Glutamatergic neuron (in vitro differentiated cells): ENCODE data around the gene PPP4R3A. TPM values are rescaled to one million over a fixed set of nuclear protein-coding genes. Genes with fewer than 3 reads are reported as not detected.
"Not testable (repeated sequence)": the region's sequence is repeated elsewhere in the genome, so short reads cannot be mapped to it uniquely, and the experiment has no call there.

Source experiments
- DNase-seq: peaks from one replicate; pipeline ENCODE4 v3.0.0; 2022
- H3K27ac Mint-ChIP-seq: one replicate; pipeline ENCODE4 v1.8.0; 2020; ENCODE audit warnings: mild to moderate bottlenecking, mixed read lengths, inconsistent platforms; ENCODE audit not compliant: unreplicated experiment
- H3K27me3 Mint-ChIP-seq: one replicate; pipeline ENCODE4 v1.8.0; 2020; ENCODE audit warnings: mild to moderate bottlenecking, moderate library complexity, mixed read lengths, inconsistent platforms; ENCODE audit not compliant: unreplicated experiment
- H3K36me3 Mint-ChIP-seq: one replicate; pipeline ENCODE4 v1.8.0; 2020; ENCODE audit warnings: mild to moderate bottlenecking, mixed read lengths, inconsistent platforms; ENCODE audit not compliant: unreplicated experiment
- H3K4me1 Mint-ChIP-seq: one replicate; pipeline ENCODE4 v1.8.0; 2020; ENCODE audit warnings: mild to moderate bottlenecking, low read depth, mixed read lengths, inconsistent platforms; ENCODE audit not compliant: unreplicated experiment
- H3K4me3 Mint-ChIP-seq: one replicate; pipeline ENCODE4 v1.8.0; 2020; ENCODE audit warnings: mild to moderate bottlenecking, mixed read lengths, inconsistent platforms; ENCODE audit not compliant: unreplicated experiment
- H3K9me3 Mint-ChIP-seq: one replicate; pipeline ENCODE4 v1.8.0; 2020; ENCODE audit warnings: mild to moderate bottlenecking, moderate library complexity, mixed read lengths, inconsistent platforms; ENCODE audit not compliant: unreplicated experiment
- CTCF ChIP-seq: fragments of 200-600 bp; sonication (generic); IDR thresholded peaks from one replicate; pipeline ENCODE4 v1.5.0; 2021; ENCODE audit not compliant: partially characterized antibody, unreplicated experiment
- total RNA-seq: library from RNA; stranded (reverse); fragmentation: NEBNext Ultra II Directional; extraction: Animal tissue kit (Norgen Biotek cat#: 25700); gene quantifications from one replicate; pipeline ENCODE4 v1.2.1, GENCODE V29; 2021; ENCODE audit not compliant: unreplicated experiment

PPP4R3A gene
- total RNA-seq, 1 donor from 2014 or later: 99.4 TPM

DNA sequence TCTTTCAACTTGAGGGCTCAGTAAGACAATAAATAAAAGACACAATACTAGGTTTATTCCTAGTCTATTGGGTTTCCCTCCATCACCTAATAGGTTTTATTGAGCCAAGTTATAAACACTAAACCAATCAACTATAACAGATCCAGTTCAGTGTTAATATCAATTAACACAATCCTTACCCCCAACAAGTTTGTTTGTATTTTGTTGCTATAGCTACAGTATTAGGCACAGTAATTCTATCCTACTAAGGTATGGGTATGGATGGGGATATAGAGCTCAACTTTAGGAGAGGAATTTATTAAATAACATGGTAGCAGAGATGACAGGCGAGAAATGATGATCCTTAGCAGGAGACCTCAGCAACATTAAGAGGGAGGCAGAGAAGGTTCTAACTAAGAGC lies 13.3 kb downstream of the PPP4R3A start:
- no peak for DNase-seq
- Mint-ChIP-seq H3K4me3 (no peak overlapping the region), H3K9me3 (peaks cover 2% of the 10 kb centered on the region), H3K27ac (peak overlapping the region; percentile 8), H3K27me3 (peaks cover 4% of the 10 kb centered on the region), H3K4me1 (peaks cover 16% of the 10 kb centered on the region), H3K36me3 (no peaks in the 10 kb centered on the region)
- TF ChIP-seq CTCF: no peak

- not testable (repeated sequence) for H3K27ac Mint-ChIP-seq, DNase-seq, H3K27me3 Mint-ChIP-seq, H3K4me3 Mint-ChIP-seq, H3K9me3 Mint-ChIP-seq, H3K36me3 Mint-ChIP-seq
- peaks cover 16% of the 10 kb centered on the region for H3K4me1 Mint-ChIP-seq
Measured at GRCh38 chr14:91494392-91495065, 15.6 kb downstream of the PPP4R3A start.

GRCh38 chr14:91493169-91493568 lies 16.9 kb downstream of the PPP4R3A start:
- Mint-ChIP-seq H3K27ac (no peak overlapping the region), H3K27me3 (peaks cover 2% of the 10 kb centered on the region), H3K36me3 (no peaks in the 10 kb centered on the region), H3K4me1 (peaks cover 16% of the 10 kb centered on the region), H3K9me3 (peaks cover 2% of the 10 kb centered on the region), H3K4me3 (no peak overlapping the region)
- TF ChIP-seq CTCF: no peak
- no peak for DNase-seq

GRCh38 chr14:91484744-91485143 lies 25.4 kb downstream of the PPP4R3A start:
- Mint-ChIP-seq H3K27ac (no peak overlapping the region), H3K27me3 (peaks cover 1% of the 10 kb centered on the region), H3K36me3 (no peaks in the 10 kb centered on the region), H3K9me3 (no peaks in the 10 kb centered on the region), H3K4me1 (no peaks in the 10 kb centered on the region), H3K4me3 (no peak overlapping the region)
- TF ChIP-seq CTCF: no peak
- DNase-seq: no peak

GRCh38 chr14:91484186-91484585 lies 25.9 kb downstream of the PPP4R3A start:
- DNase-seq: no peak

More at GRCh38 chr14:91484186-91484585, 25.9 kb downstream of the PPP4R3A start:
- H3K27me3 Mint-ChIP-seq: peaks cover 1% of the 10 kb centered on the region
- no peak overlapping the region for H3K4me3 Mint-ChIP-seq
- no peak for TF ChIP-seq CTCF
- H3K4me1 Mint-ChIP-seq: no peaks in the 10 kb centered on the region
- no peaks in the 10 kb centered on the region for H3K9me3 Mint-ChIP-seq
- no peaks in the 10 kb centered on the region for H3K36me3 Mint-ChIP-seq
- H3K27ac Mint-ChIP-seq: no peak overlapping the region
